GM11168 (cell line): Measurements from ENCODE around the gene TENT4B.

Experiments used
- in situ Hi-C: fragments of 300-500 bp; cut with MboI; formaldehyde crosslinking; loops from one replicate; pipeline ENCODE4 v1.12.0; 2022; ENCODE audit warnings: low sequenced_read_pairs; ENCODE audit not compliant: unreplicated experiment

The TENT4B gene

GRCh38 chr16:50267151-50267631 is 114.1 kb downstream of the TENT4B start:
- in situ Hi-C loops = no loop called here

- in situ Hi-C loops = no loop called here
Measured at GRCh38 chr16:50267651-50268050, 114.5 kb downstream of the TENT4B start.

DNA sequence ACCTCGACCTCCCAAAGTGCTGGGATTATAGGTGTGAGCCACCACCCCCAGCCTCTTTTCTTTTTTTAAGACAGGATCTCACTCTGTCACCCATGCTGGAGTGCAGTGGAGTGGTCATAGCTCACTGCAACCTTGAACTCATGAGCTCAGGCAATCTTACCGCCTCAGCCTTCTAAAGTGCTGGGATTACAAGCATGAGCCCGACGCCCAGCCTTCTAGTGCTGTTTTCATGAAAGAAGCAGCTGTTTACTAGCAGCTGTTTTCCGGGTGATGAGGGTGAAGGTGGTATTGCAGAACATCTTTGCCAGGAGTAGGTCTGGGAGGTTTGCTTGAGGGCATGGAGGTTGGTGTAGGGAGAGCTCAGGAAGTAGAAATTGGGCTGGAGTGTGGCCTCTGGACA is 115.2 kb downstream of the TENT4B start:
- in situ Hi-C loops = no loop called here

DNA sequence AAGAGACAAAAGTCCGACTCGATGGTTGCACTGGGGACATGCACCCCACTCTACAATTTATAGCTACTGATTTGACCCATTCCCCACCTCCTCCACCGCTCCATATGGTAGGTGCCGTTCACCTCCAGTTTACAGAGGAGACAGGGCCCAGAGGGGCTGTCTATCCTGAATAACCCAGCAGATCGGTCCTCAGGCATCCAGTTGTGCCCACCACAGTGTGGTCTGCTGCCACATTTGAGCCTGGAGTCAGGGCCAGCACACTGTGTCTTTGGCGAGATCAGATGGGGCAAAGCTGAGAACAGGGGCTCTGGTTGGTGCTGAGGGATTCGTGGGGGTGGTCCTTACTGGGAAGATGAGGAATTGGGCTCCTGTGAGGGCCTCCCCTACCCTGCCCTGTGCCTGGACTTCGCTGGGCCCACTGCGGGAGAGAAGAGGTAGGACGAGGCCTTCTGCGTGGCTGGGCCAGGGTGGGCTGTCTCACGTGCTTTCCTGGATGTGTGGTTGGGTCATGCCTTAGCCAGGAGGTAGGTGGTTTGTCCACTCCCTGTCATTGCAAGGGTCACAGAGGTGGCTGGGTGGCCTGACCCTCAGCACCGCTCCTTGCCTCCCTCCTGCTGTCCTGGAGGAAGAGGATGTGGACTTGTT is 116.1 kb downstream of the TENT4B start:
- in situ Hi-C loops = no loop called here

DNA sequence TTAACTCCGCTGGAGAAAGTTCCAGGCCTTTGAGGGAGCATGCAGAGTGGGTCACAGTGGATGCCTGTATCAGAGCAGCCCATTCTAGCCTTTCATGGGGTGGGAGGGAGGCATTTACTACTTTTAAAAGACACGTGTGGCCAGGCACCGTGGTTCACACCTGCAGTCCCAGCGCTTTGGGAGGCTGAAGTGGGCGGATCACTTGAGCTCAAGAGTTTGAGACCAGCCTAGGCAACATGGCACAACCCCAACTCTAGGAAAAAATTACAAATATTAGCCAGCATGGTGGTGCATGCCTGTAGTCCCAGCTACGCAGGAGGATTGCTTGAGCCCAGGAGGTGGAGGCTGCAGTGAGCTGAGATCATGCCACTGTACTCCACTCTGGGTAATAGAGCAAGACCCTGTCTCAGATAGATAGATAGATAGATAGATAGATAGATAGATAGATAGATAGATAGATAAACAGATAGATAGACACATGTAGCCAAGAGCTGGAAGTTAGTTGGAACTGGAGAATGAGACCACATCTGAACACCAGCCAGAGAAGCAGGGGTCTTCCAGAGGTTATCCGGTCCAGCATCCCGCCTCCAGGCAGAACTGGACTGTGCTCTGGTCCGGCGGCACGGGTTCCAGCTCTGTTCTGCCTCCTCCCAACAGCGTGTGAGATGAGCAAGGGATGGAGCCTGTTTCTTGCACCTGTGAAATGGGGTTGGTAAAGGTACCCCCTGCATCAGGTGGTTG is 116.8 kb downstream of the TENT4B start:
- in situ Hi-C loops = no loop called here

DNA sequence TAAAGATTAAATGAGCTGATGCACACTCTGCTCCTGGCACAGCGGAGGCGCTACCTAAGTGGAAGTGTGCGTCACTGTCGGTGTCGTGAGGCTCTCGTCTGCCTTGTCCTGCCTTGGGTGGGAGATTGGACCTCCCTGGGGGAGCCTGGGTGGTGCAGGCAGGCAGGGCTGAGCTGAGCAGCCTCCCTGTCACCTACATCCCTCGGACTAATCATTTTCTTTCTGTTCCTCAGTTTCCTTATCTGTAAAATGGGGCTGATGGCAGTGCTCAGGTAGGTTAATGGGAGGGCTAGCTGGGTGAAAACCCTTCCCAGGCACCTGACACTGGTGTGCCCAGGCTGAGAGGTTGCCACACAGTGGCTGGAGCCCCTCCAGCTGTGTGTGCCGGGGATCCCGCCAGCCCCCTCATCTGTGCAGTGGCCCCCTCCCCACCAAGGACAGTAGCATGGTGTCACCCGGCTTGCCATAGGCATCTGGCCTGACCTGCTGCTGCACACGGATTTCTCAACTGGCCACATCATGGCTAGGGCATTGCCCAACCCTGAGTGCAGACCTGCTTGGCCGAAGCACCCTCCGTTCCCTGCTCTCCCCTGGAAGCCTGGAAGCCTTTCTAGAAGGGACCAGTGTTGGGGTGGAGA is 117.5 kb downstream of the TENT4B start:
- in situ Hi-C loops = no loop called here

DNA sequence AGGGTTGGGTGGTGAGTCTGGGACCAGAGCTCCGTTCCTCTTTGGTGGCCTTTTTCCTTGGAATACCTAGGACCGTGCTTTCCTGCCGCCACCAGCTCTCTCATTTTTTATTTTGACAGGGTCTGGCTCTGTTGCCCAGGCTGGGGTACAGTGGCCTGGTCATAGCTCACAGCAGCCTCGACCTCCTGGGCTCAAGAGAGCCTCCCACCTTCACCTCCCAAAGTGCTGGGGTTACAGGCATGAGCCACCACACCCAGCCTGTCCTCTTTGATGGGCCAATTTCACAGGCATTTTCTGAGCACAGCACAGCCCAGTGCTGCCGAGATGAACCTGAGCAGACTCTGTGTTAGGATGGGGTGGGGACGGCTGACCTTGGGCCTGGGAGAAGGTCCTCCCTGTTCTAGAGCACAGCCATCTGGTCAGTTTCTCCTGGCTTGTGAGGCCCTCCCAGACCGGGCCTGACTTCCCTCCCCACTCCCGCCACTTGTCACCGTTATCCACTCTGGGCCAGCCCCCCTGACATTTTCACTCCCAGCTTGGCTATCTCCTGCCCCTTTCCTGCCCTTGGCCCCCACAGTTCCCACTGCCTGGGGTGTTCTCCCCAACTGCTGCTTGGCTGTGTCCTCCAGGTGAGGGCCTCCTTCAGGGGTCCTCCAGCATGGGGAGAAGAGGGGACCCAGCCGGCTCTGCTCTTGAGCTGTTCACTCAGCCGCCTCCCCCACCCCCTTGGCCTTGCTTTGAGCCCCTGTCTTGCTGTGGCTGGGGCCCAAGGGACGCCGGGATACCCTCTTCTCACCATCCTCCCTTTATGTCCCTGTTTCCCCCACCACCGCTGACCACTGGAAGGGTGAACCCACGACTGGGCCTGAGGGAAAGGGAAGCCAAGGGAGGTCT is 118.3 kb downstream of the TENT4B start:
- in situ Hi-C loops = no loop called here

GRCh38 chr16:50272111-50272571 is 119.0 kb downstream of the TENT4B start:
- in situ Hi-C loops = no loop called here

- in situ Hi-C loops = no loop called here
Measured at GRCh38 chr16:50272687-50273381, 119.7 kb downstream of the TENT4B start.

GRCh38 chr16:50273382-50273690 is 120.2 kb downstream of the TENT4B start:
- in situ Hi-C loops = no loop called here

DNA sequence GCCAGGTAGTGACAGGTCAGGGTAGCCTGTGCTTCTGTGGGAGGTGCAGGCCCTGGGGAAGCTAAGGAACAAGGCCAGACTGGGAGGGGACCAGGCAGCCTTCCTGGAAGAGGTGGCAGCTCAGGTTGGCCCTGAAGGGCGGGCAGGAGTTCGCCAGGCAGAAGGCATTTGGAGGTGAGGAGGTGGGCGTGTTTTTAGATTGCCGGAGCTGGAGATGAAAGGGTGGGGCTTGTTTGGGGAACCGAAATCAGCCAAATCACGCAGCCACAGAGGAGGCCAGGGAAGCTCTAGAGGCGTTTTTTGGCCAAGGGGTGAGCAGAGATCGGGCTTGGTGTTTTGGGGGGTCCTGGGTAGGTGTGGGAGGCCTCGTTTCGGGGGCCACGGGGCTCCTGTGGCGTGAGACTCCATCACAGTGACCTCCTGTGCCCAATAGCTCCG is 120.8 kb downstream of the TENT4B start:
- in situ Hi-C loops = no loop called here

DNA sequence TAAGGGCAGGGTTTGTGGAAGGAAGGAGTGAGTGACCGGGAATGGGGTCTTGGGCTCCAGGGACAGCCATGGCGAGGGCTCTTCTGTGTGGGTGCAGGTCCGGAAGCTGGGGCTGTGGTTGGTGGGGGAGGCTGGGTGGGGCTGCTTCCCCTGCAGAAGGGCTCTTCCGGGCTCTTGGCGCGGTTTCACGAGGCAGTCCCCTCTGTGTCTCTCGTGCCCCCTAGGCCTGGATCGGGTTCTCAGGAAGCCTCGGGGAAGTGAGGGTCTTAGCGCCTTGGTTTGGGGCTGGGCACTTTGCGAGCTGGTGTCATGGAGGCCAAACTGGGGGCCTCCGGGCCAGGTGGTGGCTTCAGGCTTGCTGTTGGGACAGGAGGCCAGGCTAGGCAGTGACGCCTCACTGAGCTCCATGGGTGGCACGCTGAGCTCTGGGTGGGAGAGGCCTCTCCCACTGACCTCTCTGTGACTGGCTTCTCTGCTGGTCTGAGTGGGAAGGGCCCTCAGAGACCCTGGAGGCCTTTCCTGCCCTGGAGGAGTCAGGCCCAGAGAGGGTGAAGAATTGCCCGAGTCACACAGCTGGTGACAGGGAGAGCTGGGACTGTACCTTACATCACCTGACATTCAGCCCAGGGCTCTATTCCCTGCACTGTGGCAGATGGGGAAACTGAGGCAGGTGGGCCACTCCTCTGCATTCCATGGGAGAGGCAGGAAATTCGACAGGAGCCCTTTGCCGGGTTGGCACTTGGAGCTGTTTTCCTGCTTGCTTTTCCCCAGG is 121.4 kb downstream of the TENT4B start:
- in situ Hi-C loops = no loop called here

DNA sequence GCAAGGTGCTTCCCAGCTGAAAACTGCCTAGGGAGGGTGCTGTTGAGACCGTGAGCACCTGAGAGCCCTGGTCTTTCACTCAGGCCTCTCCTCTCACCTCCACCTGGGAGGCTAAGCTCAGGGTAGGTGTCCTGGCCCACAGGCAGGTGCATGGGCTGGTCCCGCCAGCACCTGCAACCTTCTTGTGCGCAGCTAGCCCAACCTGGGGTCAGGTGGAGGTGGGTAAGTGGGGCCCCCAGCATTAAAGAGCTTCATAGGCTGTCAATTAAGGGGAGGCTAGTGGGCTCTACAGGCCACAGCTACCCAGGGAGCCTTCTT is 122.0 kb downstream of the TENT4B start:
- in situ Hi-C loops = no loop called here

DNA sequence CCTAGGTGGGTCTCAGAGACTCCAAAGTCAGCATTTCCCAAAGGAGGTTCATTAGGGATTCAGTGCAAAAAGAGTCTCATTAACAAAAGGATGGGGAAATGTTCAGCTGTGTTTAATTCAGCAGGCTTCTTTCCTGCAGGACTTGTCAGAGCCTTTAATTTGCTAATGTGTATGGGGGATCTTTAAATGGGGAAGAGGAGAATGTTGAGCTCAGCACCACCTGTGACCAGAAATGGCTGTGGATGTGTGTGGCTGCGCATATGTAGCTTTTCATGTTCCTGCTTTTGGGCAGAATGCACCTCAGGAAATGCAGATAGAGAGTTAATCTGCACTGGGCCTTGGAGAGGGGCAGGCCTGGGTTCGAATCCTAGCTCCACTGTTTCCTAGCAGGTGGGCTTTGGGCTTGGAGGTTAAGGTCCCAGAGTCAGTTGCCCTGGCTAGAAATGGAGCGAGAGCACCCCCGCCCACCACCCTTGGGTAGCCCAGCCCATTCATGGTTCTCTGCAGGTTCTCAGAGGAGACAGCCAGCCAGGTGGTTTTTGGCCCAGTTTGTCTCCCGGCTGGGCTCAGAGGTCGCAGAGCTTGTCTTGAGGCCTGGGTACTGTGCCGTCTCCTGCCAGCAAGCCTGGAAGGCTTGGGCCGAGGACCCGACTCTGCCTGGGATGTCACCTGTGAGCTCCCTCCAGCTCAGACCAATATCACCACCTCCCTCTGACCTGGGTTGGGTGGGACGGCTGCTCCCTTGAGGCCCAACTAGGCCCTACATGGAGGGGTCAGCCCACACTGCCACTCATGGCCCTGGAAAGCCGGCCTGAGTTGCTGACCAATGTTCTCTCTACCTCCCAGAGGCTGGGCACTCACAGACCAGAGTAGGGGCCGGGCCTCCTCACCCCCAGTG is 122.6 kb downstream of the TENT4B start:
- in situ Hi-C loops = no loop called here

DNA sequence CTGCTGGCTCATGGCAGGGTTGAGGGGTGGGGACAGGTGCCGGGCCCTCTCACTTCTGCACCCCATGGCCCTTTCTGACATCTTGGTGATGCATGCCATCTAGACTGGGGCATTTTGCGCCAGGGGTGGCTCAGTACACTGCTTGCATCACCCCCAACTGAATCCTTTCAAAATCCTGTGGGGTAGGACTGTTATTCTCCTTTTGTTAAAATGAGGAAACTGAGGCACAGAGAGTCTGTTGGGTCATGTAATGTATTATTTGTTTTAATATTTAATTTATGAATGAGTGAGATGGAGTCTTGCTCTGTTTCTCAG is 123.2 kb downstream of the TENT4B start:
- in situ Hi-C loops = no loop called here

DNA sequence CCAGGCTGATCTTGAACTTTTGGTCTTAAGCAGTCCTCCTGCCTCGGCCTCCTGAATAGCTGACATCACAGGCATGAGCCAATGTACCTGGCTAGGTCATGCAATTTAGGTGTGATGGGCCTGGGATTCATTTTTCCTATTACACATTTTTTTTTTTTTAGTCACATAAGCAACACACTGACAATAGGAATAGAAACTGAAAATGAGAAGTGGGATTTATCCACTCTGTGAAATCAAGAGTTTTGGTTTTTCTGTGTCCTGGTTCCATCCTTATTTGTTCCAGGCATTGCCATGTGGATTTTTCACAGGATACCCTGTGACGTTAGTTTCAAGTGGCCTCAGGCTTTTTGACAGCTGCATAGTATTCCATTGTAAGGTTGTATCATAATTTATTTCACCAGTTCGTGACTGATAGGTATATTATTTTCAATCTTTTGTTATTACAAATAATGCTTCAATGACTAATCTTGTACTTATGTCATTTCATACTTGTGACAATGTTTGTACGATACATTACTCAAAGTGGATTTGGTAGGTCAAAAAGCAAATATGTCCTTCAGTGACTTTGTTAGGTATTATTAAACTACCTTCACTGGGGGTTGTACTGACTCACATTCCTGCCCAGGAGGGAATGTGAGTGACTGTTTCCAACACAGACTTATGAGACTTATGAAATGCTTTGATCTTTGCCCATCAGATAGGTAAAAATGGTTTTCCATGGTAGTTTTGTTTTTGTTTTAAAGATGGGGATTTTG is 123.9 kb downstream of the TENT4B start:
- in situ Hi-C loops = no loop called here

- in situ Hi-C loops = no loop called here
Measured at GRCh38 chr16:50278251-50278650, 125.1 kb downstream of the TENT4B start.

DNA sequence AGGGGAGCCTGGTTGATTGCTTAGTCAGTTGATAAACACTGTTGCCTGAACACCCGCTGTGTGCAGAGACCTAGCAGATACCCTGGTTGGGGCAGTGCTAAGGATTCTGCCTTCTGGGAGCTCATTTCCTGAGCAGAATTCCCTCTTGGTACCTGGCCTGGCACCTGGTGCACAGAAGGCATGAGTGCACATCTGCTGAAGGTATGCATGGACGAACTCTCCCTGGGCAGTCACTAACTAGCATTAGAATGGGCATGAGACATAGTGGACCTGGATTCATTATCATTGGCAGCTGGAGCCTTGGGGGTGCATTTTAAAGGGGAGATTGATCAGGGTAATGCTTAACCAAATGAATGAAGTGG is 126.4 kb downstream of the TENT4B start:
- in situ Hi-C loops = no loop called here
